RCC 7860 (cell line): ENCODE measurements around the gene IL10RB.
"Not testable (repeated sequence)": the region's sequence is repeated elsewhere in the genome, so short reads cannot be mapped to it uniquely, and the experiment has no call there.

Experiments
- DNase-seq: peaks from one replicate; pipeline ENCODE4 v3.0.0-alpha.2; 2015; ENCODE audit warnings: low spot score
- FAIRE-seq: peaks from 2 replicates; lab custom pipeline; 2012; peaks lifted over from hg19 to GRCh38; lab: Jason Lieb, UNC

Gene IL10RB

GRCh38 chr21:33299181-33299752 is 33.1 kb downstream of the IL10RB start:
- no peak for DNase-seq
- FAIRE-seq = no peak

- DNase-seq (no peak), FAIRE-seq (no peak)
Measured at GRCh38 chr21:33300701-33301631, 34.8 kb downstream of the IL10RB start.

- DNase-seq = no peak
- FAIRE-seq = no peak
Measured at GRCh38 chr21:33301632-33302002, 35.5 kb downstream of the IL10RB start.

GRCh38 chr21:33302055-33302454 is 35.9 kb downstream of the IL10RB start:
- DNase-seq = no peak
- FAIRE-seq = no peak

- no peak for FAIRE-seq
Measured at GRCh38 chr21:33302796-33303195, 36.6 kb downstream of the IL10RB start.

GRCh38 chr21:33305344-33305671 is 39.1 kb downstream of the IL10RB start:
- DNase-seq (no peak), FAIRE-seq (no peak)

More at GRCh38 chr21:33302796-33303195, 36.6 kb downstream of the IL10RB start:
- no peak for DNase-seq

GRCh38 chr21:33305938-33306337 is 39.8 kb downstream of the IL10RB start:
- no peak for DNase-seq
- no peak for FAIRE-seq

GRCh38 chr21:33308586-33309490 is 42.7 kb downstream of the IL10RB start:
- no peak for DNase-seq
- no peak for FAIRE-seq

GRCh38 chr21:33309778-33310177 is 43.6 kb downstream of the IL10RB start:
- DNase-seq (no peak), FAIRE-seq (no peak)

GRCh38 chr21:33312121-33312520 is 46.0 kb downstream of the IL10RB start:
- FAIRE-seq (no peak), DNase-seq (no peak)

- DNase-seq = no peak
- FAIRE-seq = no peak
Measured at GRCh38 chr21:33313183-33313582, 47.0 kb downstream of the IL10RB start.

- no peak for FAIRE-seq
- DNase-seq = no peak
Measured at GRCh38 chr21:33313611-33314010, 47.4 kb downstream of the IL10RB start.

- peak; percentile 18 for FAIRE-seq
- peak; percentile 43 for DNase-seq
Measured at GRCh38 chr21:33314111-33314510, 47.9 kb downstream of the IL10RB start.

GRCh38 chr21:33315946-33316710 is 50.0 kb downstream of the IL10RB start:
- no peak for FAIRE-seq
- no peak for DNase-seq

GRCh38 chr21:33317145-33317544 is 51.0 kb downstream of the IL10RB start:
- no peak for DNase-seq

GRCh38 chr21:33317786-33318486 is 51.8 kb downstream of the IL10RB start:
- DNase-seq = no peak

More at GRCh38 chr21:33317145-33317544, 51.0 kb downstream of the IL10RB start:
- no peak for FAIRE-seq

GRCh38 chr21:33321005-33321404 is 54.8 kb downstream of the IL10RB start:
- not testable (repeated sequence) for DNase-seq, FAIRE-seq

More at GRCh38 chr21:33317786-33318486, 51.8 kb downstream of the IL10RB start:
- FAIRE-seq = no peak

GRCh38 chr21:33323610-33324009 is 57.4 kb downstream of the IL10RB start:
- FAIRE-seq, DNase-seq: not testable (repeated sequence)

GRCh38 chr21:33324291-33325221 is 58.4 kb downstream of the IL10RB start, which contains the start of gene IFNAR1:
IFNAR1 (plus strand) TSS chr21:33324970; CDS start chr21:33325056, 86 bp downstream.
- DNase-seq (peak; percentile 90), FAIRE-seq (no peak)
